Neural cell (in vitro differentiated cells): ENCODE measurements around the gene ITGB7. TPM values are rescaled to one million over a fixed set of nuclear protein-coding genes. Genes with fewer than 3 reads are reported as not detected.
A peak's percentile ranks its signal among the peaks of the same experiment; 100 is the strongest.
"Not testable (repeated sequence)": the region's sequence is repeated elsewhere in the genome, so short reads cannot be mapped to it uniquely, and the experiment has no call there.

Source experiments
- H2AFZ ChIP-seq: fragments of 200-600, 300-800 bp; sonication (generic), shearing (Covaris generic); 2 replicates; pipeline ENCODE4 v1.6.0; 2014; ENCODE audit warnings: low read depth, mild to moderate bottlenecking, antibody characterized with exemption, low read length, moderate library complexity
- H3F3A ChIP-seq: fragments of 200-600 bp; shearing (Covaris generic); 2 replicates; pipeline ENCODE4 v1.6.1; 2016; ENCODE audit warnings: mild to moderate bottlenecking, moderate library complexity, mixed read lengths, antibody characterized with exemption, low read length; ENCODE audit not compliant: insufficient read depth, poor library complexity, severe bottlenecking
- H3K27ac ChIP-seq: fragments of 200-600, 300-800 bp; sonication (generic), shearing (Covaris generic); 2 replicates; pipeline ENCODE4 v1.5.1; 2014; ENCODE audit warnings: mild to moderate bottlenecking, low read length, moderate library complexity
- H3K27me3 ChIP-seq: fragments of 300-800, 200-600 bp; sonication (generic), shearing (Covaris generic); 2 replicates; pipeline ENCODE4 v1.6.0; 2014; ENCODE audit warnings: mild to moderate bottlenecking, low read depth, low read length, moderate library complexity; ENCODE audit not compliant: insufficient read depth
- H3K36me3 ChIP-seq: fragments of 300-800, 200-600 bp; sonication (generic), shearing (Covaris generic); 2 replicates; pipeline ENCODE4 v1.5.1; 2014; ENCODE audit warnings: mild to moderate bottlenecking, antibody characterized with exemption, low read length, moderate library complexity; ENCODE audit not compliant: insufficient read depth
- H3K4me2 ChIP-seq: fragments of 300-800, 200-600 bp; sonication (generic), shearing (Covaris generic); 2 replicates; pipeline ENCODE4 v1.6.0; 2014; ENCODE audit warnings: mild to moderate bottlenecking, low read length
- H3K4me3 ChIP-seq: fragments of 300-800, 200-600 bp; sonication (generic), shearing (Covaris generic); 2 replicates; pipeline ENCODE4 v1.5.1; 2014; ENCODE audit warnings: mild to moderate bottlenecking, low read length, moderate library complexity
- H3K79me2 ChIP-seq: fragments of 200-600 bp; shearing (Covaris generic); replicated peaks from 2 replicates; pipeline ENCODE4 v1.6.0; 2014; ENCODE audit warnings: mild to moderate bottlenecking, low read length, moderate library complexity; ENCODE audit not compliant: insufficient read depth
- H3K9ac ChIP-seq: fragments of 300-800, 200-600 bp; sonication (generic), shearing (Covaris generic); 2 replicates; pipeline ENCODE4 v1.6.1; 2016; ENCODE audit warnings: mild to moderate bottlenecking, low read length, mixed read lengths
- H3K9me2 ChIP-seq: fragments of 200-600 bp; shearing (Covaris generic); 2 replicates; pipeline ENCODE4 v1.6.1; 2016; ENCODE audit warnings: mild to moderate bottlenecking, low read length, mixed read lengths; ENCODE audit not compliant: insufficient read depth
- H3K9me3 ChIP-seq: fragments of 200-600, 300-800 bp; sonication (generic), shearing (Covaris generic); 2 replicates; pipeline ENCODE4 v1.6.1; 2016; ENCODE audit warnings: mild to moderate bottlenecking, mixed run types, low read length, moderate library complexity, mixed read lengths
- H4K20me1 ChIP-seq: fragments of 200-600 bp; shearing (Covaris generic); 2 replicates; pipeline ENCODE4 v1.6.1; 2016; ENCODE audit warnings: mild to moderate bottlenecking, mixed run types; ENCODE audit not compliant: insufficient read depth
- CTCF ChIP-seq: fragments of 450-650 bp; IDR thresholded peaks from 2 replicates; pipeline ENCODE4 v1.5.1; 2014; ENCODE audit warnings: antibody characterized with exemption, mild to moderate bottlenecking, moderate library complexity; ENCODE audit not compliant: poor library complexity, severe bottlenecking
- EP300 ChIP-seq: fragments of 450-650 bp; conservative IDR thresholded peaks from 2 replicates; pipeline ENCODE4 v1.6.1; 2014; ENCODE audit warnings: antibody characterized with exemption, mild to moderate bottlenecking, moderate library complexity; ENCODE audit not compliant: poor library complexity, severe bottlenecking
- EZH2 ChIP-seq: fragments of 200-600, 300-800 bp; shearing (Covaris generic), sonication (generic); IDR thresholded peaks from 2 replicates; pipeline ENCODE4 v1.6.1; 2014; ENCODE audit warnings: antibody characterized with exemption, low read length, borderline replicate concordance, mild to moderate bottlenecking; ENCODE audit not compliant: insufficient read depth, poor library complexity, severe bottlenecking
- MXI1 ChIP-seq: fragments of 450-650 bp; conservative IDR thresholded peaks from 2 replicates; pipeline ENCODE4 v1.6.1; 2014; ENCODE audit warnings: antibody characterized with exemption, mild to moderate bottlenecking; ENCODE audit not compliant: poor library complexity, severe bottlenecking
- POLR2AphosphoS5 ChIP-seq: IDR thresholded peaks from 2 replicates; pipeline ENCODE4 v1.6.1; 2012
- RAD21 ChIP-seq: fragments of 450-650 bp; conservative IDR thresholded peaks from 2 replicates; pipeline ENCODE4 v1.6.1; 2014; ENCODE audit warnings: antibody characterized with exemption, mild to moderate bottlenecking, moderate library complexity
- REST ChIP-seq: IDR thresholded peaks from 2 replicates; pipeline ENCODE4 v1.6.1; 2012; ENCODE audit warnings: borderline replicate concordance
- SMC3 ChIP-seq: fragments of 450-650 bp; conservative IDR thresholded peaks from 2 replicates; pipeline ENCODE4 v1.6.1; 2014; ENCODE audit warnings: antibody characterized with exemption, mild to moderate bottlenecking, moderate library complexity; ENCODE audit not compliant: poor library complexity
- TAF1 ChIP-seq: IDR thresholded peaks from 2 replicates; pipeline ENCODE4 v1.6.1; 2012; ENCODE audit warnings: low read depth
- polyA plus RNA-seq: library from polyadenylated mRNA; depleted of rRNA; stranded (reverse); fragments of >200 nt; gene quantifications from 2 replicates; pipeline ENCODE4 v1.2.3, GENCODE V29; 2014

Gene ITGB7
- polyA plus RNA-seq, 1 donor from 2014 or later = not detected

GRCh38 chr12:53179687-53180219 is 27.3 kb downstream of the ITGB7 start:
- Histone ChIP-seq H3K36me3 (no peaks in the 10 kb centered on the region), H3K9me3 (no peaks in the 10 kb centered on the region), H3F3A (peaks cover 4% of the 10 kb centered on the region), H3K4me3 (peak overlapping the region; percentile 93), H3K79me2 (peaks cover 30% of the 10 kb centered on the region), H3K4me2 (peak overlapping the region; percentile 87), H3K27me3 (no peaks in the 10 kb centered on the region), H3K9me2 (no peaks in the 10 kb centered on the region), H3K9ac (peak overlapping the region; percentile 82), H3K27ac (peak overlapping the region; percentile 95), H4K20me1 (no peaks in the 10 kb centered on the region), H2AFZ (peak overlapping the region; percentile 79)
- TF ChIP-seq RAD21 = no peak

- not testable (repeated sequence) for H2AFZ ChIP-seq, H3K4me2 ChIP-seq, H3K36me3 ChIP-seq, H3F3A ChIP-seq, H3K27ac ChIP-seq, H3K4me3 ChIP-seq, H3K27me3 ChIP-seq, H3K9me3 ChIP-seq, H4K20me1 ChIP-seq, H3K9ac ChIP-seq, H3K9me2 ChIP-seq
- peaks cover 22% of the 10 kb centered on the region for H3K79me2 ChIP-seq
Observed at GRCh38 chr12:53178803-53179202, 28.2 kb downstream of the ITGB7 start.

- H3K79me2 ChIP-seq = peaks cover 12% of the 10 kb centered on the region
- not testable (repeated sequence) for H4K20me1 ChIP-seq, H3K27me3 ChIP-seq, H3K27ac ChIP-seq, H3K9me3 ChIP-seq, H2AFZ ChIP-seq, H3K9ac ChIP-seq, H3F3A ChIP-seq, H3K4me2 ChIP-seq, H3K36me3 ChIP-seq, H3K9me2 ChIP-seq, H3K4me3 ChIP-seq
Observed at GRCh38 chr12:53177447-53177846, 29.6 kb downstream of the ITGB7 start.

GRCh38 chr12:53176750-53177149 is 30.3 kb downstream of the ITGB7 start:
- peaks cover 5% of the 10 kb centered on the region for H3K79me2 ChIP-seq

More at GRCh38 chr12:53176750-53177149, 30.3 kb downstream of the ITGB7 start:
- no peak overlapping the region for H3K9ac ChIP-seq
- peaks cover 4% of the 10 kb centered on the region for H3F3A ChIP-seq
- H3K9me3 ChIP-seq = no peaks in the 10 kb centered on the region
- no peaks in the 10 kb centered on the region for H3K9me2 ChIP-seq
- TF ChIP-seq MXI1 (no peak), POLR2AphosphoS5 (no peak), TAF1 (no peak), CTCF (no peak), RAD21 (no peak), EZH2 (no peak), SMC3 (no peak), EP300 (no peak), REST (no peak)
- no peaks in the 10 kb centered on the region for H4K20me1 ChIP-seq
- no peak overlapping the region for H3K4me2 ChIP-seq
- H3K36me3 ChIP-seq = no peaks in the 10 kb centered on the region
- H3K27me3 ChIP-seq = no peaks in the 10 kb centered on the region
- H3K27ac ChIP-seq = no peak overlapping the region
- no peak overlapping the region for H2AFZ ChIP-seq
- no peak overlapping the region for H3K4me3 ChIP-seq
